Aorta (tissue), 5 donors: ENCODE data around the gene FSD1. TPM values are rescaled to one million over a fixed set of nuclear protein-coding genes. Genes with fewer than 3 reads are reported as not detected.
"Not testable (repeated sequence)": the region's sequence is repeated elsewhere in the genome, so short reads cannot be mapped to it uniquely, and the experiment has no call there.

Experiments used
- ATAC-seq: fragments of 200-7000 bp; cut with Tn5 transposase; one replicate; pipeline ENCODE4 v1.9.1; 2022; ENCODE audit warnings: moderate library complexity; ENCODE audit not compliant: low FRiP score
- DNase-seq, 2 donors: peaks; one replicate each; pipeline ENCODE4 v3.0.0-alpha.2; 2020
- H3K27ac ChIP-seq, 2 donors: one replicate each; pipeline ENCODE4 v1.5.1; 2013; ENCODE audit warnings: low read length in 2 of 2, mild to moderate bottlenecking in 2 of 2, moderate library complexity in 2 of 2, control low read depth in 1 of 2, inconsistent platforms in 1 of 2, low read depth in 1 of 2
- H3K27me3 ChIP-seq, 2 donors: one replicate each; pipeline ENCODE4 v1.6.1; 2013; ENCODE audit warnings: control low read depth in 1 of 2, low read length in 1 of 2, mild to moderate bottlenecking in 1 of 2, moderate library complexity in 1 of 2; ENCODE audit not compliant: insufficient read depth in 2 of 2, control insufficient read depth in 1 of 2
- H3K36me3 ChIP-seq, 2 donors: one replicate each; pipeline ENCODE4 v1.6.1; 2013; ENCODE audit warnings: control low read depth in 1 of 2, low read length in 1 of 2, mild to moderate bottlenecking in 1 of 2; ENCODE audit not compliant: insufficient read depth in 2 of 2, control insufficient read depth in 1 of 2
- H3K4me1 ChIP-seq, 2 donors: one replicate each; pipeline ENCODE4 v1.6.1; 2013; ENCODE audit warnings: low read length in 2 of 2, control low read depth in 1 of 2, mild to moderate bottlenecking in 1 of 2, moderate library complexity in 1 of 2; ENCODE audit not compliant: insufficient read depth in 2 of 2, control insufficient read depth in 1 of 2
- H3K4me3 ChIP-seq, 2 donors: one replicate each; pipeline ENCODE4 v1.5.1; 2013; ENCODE audit warnings: low read length in 2 of 2, control low read depth in 1 of 2, mild to moderate bottlenecking in 1 of 2
- H3K9me3 ChIP-seq: one replicate; pipeline ENCODE4 v1.6.1; 2013; ENCODE audit warnings: mild to moderate bottlenecking, low read length; ENCODE audit not compliant: control insufficient read depth
- WGBS, 2 donors: extraction: QIAGEN DNeasy Blood & Tissue Kit; methylation state at CpG; one replicate each; pipeline ENCODE4 v1.1.7; 2013; 5-methylcytosine and 5-hydroxymethylcytosine counted together
- intact Hi-C, 2 donors: fragments of 100-400 bp; cut with DNase I; formaldehyde crosslinking; loops; one replicate each; pipeline versions ENCODE4 v1.14.2 to v1.15.0; 2022
- polyA plus RNA-seq, 2 donors: library from polyadenylated mRNA; stranded (reverse); fragments of 200-250 nt; gene quantifications; one replicate each; pipeline ENCODE4 v1.2.3, GENCODE V29; 2013
- total RNA-seq, 2 donors: library from RNA; stranded (reverse); fragmentation: NEBNext Ultra II Directional; extraction: Animal tissue kit (Norgen Biotek cat#: 25700); gene quantifications; one replicate each; pipeline ENCODE4 v1.2.1, GENCODE V29; 2021
- donor health status: healthy with polysubstance abuse.
- donor health status: Bipolar disorder and iron deficiency.
- donor health status: DM: no; HTN: no; CAD: no.
- donor health status: DM: no; HTN: no; CAD: no.
- donor health status: DM: yes; HTN: yes; CAD: no.

The FSD1 gene
- total and polyA plus RNA-seq, 4 donors: 0.84 TPM; not detected in 3

DNA sequence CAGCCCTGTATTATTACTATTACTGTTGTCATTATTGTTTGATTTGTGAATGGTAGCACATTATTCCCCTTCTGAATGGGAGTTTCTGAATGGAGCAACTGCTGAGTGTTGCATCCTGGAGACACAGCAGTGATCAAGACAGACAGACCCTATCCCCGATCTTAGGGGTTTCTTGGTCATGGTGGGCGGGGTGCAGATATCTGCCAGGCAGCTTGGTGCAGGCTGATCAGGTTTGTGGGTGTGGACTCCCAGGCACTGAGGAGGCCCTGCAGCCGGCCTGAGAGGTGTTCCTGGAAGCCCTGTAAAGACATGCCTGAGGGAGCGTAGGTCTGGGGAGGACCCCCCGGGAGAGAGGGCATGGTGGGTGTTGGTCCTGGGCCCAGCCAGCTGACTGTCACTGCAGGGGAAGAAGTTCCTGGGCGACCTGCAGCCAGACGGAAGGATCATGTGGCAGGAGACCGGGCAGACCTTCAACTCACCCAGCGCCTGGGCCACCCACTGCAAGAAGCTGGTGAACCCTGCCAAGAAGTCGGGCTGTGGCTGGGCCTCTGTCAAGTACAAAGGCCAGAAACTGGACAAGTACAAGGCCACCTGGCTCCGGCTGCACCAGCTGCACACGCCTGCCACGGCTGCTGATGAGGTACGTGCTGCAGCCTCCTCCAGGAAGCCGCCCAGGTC, 41.1 kb downstream of the FSD1 start:
- Histone ChIP-seq H3K9me3 (no peaks in the 10 kb centered on the region), H3K27ac (no peak overlapping the region), H3K27me3 (no peaks in the 10 kb centered on the region), H3K36me3 (no peaks in the 10 kb centered on the region), H3K4me1 (peaks cover 0 to 2% of the 10 kb centered on the region in 2 donors), H3K4me3 (no peak overlapping the region)
- DNase-seq: no peak
- 86 to 88% methylated on average over 15 of the region's 15 CpGs for WGBS, 2 donors
- ATAC-seq: no peak
- intact Hi-C loops: no loop called here

DNA sequence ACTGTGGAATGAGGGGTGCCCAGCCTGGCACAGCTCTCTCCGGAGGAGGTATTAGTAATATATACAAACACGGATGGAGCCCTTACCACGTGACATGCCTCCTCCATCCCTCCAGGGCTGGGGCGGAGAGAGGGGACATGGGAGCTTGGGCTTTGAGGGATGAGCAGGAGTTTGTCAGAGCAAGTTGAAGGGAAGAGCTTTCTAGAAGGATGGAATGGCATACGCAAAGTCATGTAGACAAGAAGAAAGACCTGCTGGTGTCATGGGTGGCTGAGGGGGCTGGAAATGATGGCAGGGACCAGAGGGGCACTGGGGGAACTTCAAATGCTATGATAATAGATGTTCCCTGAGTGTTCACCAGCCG, 41.6 kb downstream of the FSD1 start:
- intact Hi-C loops: no loop called here
- DNase-seq (no peak), ATAC-seq (no peak)
- 96 to 98% methylated on average over 6 of the region's 6 CpGs for WGBS, 2 donors
- H3K36me3 ChIP-seq: no peaks in the 10 kb centered on the region
- no peak overlapping the region for H3K4me3 ChIP-seq
- no peaks in the 10 kb centered on the region for H3K27me3 ChIP-seq
- H3K4me1 ChIP-seq: peaks cover 0 to 2% of the 10 kb centered on the region in 2 donors
- H3K9me3 ChIP-seq: no peaks in the 10 kb centered on the region
- H3K27ac ChIP-seq: no peak overlapping the region

DNA sequence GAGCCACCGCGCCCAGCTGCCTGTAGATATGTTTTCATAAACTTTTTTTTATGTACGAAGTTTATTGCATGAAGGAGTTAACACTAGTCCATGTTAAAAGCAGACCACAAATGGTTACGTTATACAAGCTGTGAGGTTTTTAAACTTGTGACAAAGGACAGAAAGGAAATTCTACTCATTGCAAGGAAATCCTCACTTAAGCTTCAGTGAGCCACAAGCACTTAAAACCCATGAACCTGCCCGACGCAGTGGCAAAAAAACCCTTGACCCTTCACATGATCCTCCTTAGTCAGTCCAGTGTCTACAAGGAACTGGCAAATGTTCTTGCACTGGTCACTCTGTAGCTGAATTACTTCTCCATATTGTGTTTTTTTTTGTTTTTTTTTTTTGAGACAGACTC, 43.1 kb downstream of the FSD1 start:
- no peaks in the 10 kb centered on the region for H3K36me3 ChIP-seq
- no peak overlapping the region for H3K27ac ChIP-seq
- no peaks in the 10 kb centered on the region for H3K4me1 ChIP-seq
- intact Hi-C loops: no loop called here
- WGBS, 2 donors: 85 to 90% methylated on average over 6 of the region's 6 CpGs
- no peaks in the 10 kb centered on the region for H3K27me3 ChIP-seq
- ATAC-seq (no peak), DNase-seq (no peak)
- H3K4me3 ChIP-seq: no peak overlapping the region
- H3K9me3 ChIP-seq: no peaks in the 10 kb centered on the region

GRCh38 chr19:4349225-4349624, 44.8 kb downstream of the FSD1 start:
- 94 to 96% methylated on average over 16 of the region's 16 CpGs for WGBS, 2 donors
- H3K9me3 ChIP-seq, H3K4me3 ChIP-seq, intact Hi-C loops, ATAC-seq, H3K27ac ChIP-seq, H3K36me3 ChIP-seq, H3K4me1 ChIP-seq, H3K27me3 ChIP-seq, DNase-seq: not testable (repeated sequence)

DNA sequence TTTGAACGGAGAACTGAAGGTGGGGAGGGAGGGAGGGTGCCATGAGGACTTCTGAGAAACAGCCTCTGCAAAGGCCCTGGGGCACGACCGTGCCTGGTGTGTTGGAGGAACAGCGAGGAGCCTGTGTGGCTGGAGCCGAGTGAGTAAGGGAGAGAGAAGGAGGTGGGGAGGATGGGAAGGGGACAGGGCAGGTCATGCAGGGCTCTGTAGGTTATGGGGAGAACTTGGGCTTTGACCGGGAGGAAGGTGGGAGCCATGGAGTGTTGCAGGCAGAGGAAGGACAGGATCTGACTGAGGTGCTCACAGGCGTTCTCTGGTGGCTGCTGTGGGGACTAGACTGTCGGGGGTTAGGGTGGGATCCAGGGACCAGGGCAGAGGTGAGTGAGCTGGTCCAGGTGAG, 45.7 kb downstream of the FSD1 start:
- H3K4me1 ChIP-seq: no peaks in the 10 kb centered on the region
- no peaks in the 10 kb centered on the region for H3K9me3 ChIP-seq
- intact Hi-C loops: no loop called here
- 86 to 89% methylated on average over 8 of the region's 8 CpGs for WGBS, 2 donors
- H3K27me3 ChIP-seq: no peaks in the 10 kb centered on the region
- ATAC-seq (no peak), DNase-seq (no peak)
- no peak overlapping the region for H3K27ac ChIP-seq
- no peak overlapping the region for H3K4me3 ChIP-seq
- H3K36me3 ChIP-seq: no peaks in the 10 kb centered on the region

- H3K27ac ChIP-seq: no peak overlapping the region
- H3K9me3 ChIP-seq: no peaks in the 10 kb centered on the region
- ATAC-seq (no peak), DNase-seq (no peak)
- intact Hi-C loops: no loop called here
- H3K4me1 ChIP-seq: no peaks in the 10 kb centered on the region
- H3K27me3 ChIP-seq: no peaks in the 10 kb centered on the region
- H3K36me3 ChIP-seq: no peaks in the 10 kb centered on the region
- no peak overlapping the region for H3K4me3 ChIP-seq
- 95 to 96% methylated on average over 9 of the region's 9 CpGs for WGBS, 2 donors
These were observed 46.3 kb downstream of the FSD1 start for GRCh38 chr19:4350726-4351125.

GRCh38 chr19:4352701-4353121, 48.3 kb downstream of the FSD1 start:
- Histone ChIP-seq H3K27me3 (no peaks in the 10 kb centered on the region), H3K27ac (no peak overlapping the region), H3K36me3 (no peaks in the 10 kb centered on the region), H3K4me1 (no peaks in the 10 kb centered on the region), H3K9me3 (no peaks in the 10 kb centered on the region), H3K4me3 (no peak overlapping the region)
- DNase-seq (peak; percentile 66 to 80), ATAC-seq (peak; percentile 61)
- 34 to 40% methylated on average over 9 of the region's 9 CpGs for WGBS, 2 donors
- intact Hi-C loops: no loop called here

DNA sequence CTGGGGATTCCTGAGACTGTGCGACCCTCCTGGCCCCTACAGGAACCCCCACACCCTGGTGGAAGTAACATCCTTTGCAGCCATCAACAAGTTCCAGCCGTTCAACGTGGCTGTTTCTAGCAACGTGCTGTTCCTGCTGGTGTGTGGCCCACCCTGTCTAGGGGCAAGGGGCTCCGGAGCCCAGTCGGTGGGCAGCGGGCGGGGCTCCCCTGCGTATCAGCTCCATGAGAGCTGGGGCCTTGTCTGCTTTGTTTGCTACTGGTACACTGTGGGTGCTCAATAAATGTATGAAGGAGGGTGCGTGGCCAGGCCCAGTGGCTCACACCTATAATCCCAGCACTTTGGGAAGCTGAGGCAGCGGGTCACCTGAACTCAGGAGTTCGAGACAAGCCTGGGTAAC, 49.9 kb downstream of the FSD1 start:
- Histone ChIP-seq H3K27me3 (no peaks in the 10 kb centered on the region), H3K27ac (no peak overlapping the region), H3K4me1 (no peaks in the 10 kb centered on the region), H3K36me3 (no peaks in the 10 kb centered on the region), H3K9me3 (no peaks in the 10 kb centered on the region), H3K4me3 (no peak overlapping the region)
- DNase-seq: no peak
- WGBS, 2 donors: 90% methylated on average over 12 of the region's 12 CpGs
- intact Hi-C loops: no loop called here
- ATAC-seq: no peak

DNA sequence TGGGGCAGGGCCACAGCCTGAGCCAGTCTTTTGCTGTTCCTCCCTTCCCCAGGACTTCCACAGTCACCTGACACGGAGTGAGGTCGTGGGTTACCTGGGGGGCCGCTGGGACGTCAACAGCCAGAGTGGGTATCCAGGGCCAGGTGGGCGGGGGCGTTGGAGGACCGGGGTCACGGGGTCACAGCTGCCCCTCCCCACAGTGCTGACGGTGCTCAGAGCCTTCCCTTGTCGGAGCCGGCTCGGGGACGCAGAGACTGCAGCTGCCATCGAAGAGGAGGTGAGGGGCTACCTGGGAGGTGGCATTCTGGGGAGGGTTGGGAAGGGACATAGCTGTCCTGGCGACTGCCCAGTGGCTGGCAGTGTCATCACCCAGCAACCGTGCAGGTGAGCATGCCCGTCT, 50.5 kb downstream of the FSD1 start:
- intact Hi-C loops: no loop called here
- 77 to 83% methylated on average over 17 of the region's 17 CpGs for WGBS, 2 donors
- no peak overlapping the region for H3K4me3 ChIP-seq
- ATAC-seq (no peak), DNase-seq (no peak)
- H3K27me3 ChIP-seq: no peaks in the 10 kb centered on the region
- H3K27ac ChIP-seq: no peak overlapping the region
- H3K9me3 ChIP-seq: no peaks in the 10 kb centered on the region
- H3K36me3 ChIP-seq: peaks cover 0 to 3% of the 10 kb centered on the region in 2 donors
- H3K4me1 ChIP-seq: no peaks in the 10 kb centered on the region
